ENCODE data around the gene STRIP1. TPM values are rescaled to one million over a fixed set of nuclear protein-coding genes. Genes with fewer than 3 reads are reported as not detected.

Gene STRIP1
- total RNA-seq, 1 donor from 2014 or later = 44.5 TPM

- Histone ChIP-seq H3K4me3 (ENCODE audit: low read depth, low read length) (no peak overlapping the region), H3K27me3 (ENCODE audit: control insufficient read depth, insufficient read depth, low read length) (no peaks in the 10 kb centered on the region), H3K36me3 (ENCODE audit: control insufficient read depth, insufficient read depth, low read length) (no peaks in the 10 kb centered on the region)
- no peak for FAIRE-seq
- DNase-seq (ENCODE audit: low read depth) = no peak
- no peak for TF ChIP-seq CTCF (IDR thresholded peaks at IDR 0.05; ENCODE audit: insufficient read depth, low read length, severe bottlenecking)
Observed at GRCh38 chr1:110032327-110032726, 2.1 kb upstream of the STRIP1 start.

GRCh38 chr1:110033421-110033820 lies 1.0 kb upstream of the STRIP1 start:
- DNase-seq (ENCODE audit: low read depth) = no peak
- Histone ChIP-seq H3K4me3 (ENCODE audit: low read depth, low read length) (no peak overlapping the region), H3K27me3 (ENCODE audit: control insufficient read depth, insufficient read depth, low read length) (no peaks in the 10 kb centered on the region), H3K36me3 (ENCODE audit: control insufficient read depth, insufficient read depth, low read length) (peaks cover 4% of the 10 kb centered on the region)
- FAIRE-seq = no peak
- TF ChIP-seq CTCF (IDR thresholded peaks at IDR 0.05; ENCODE audit: insufficient read depth, low read length, severe bottlenecking) = no peak

GRCh38 chr1:110034040-110034450 lies 379 bp upstream of the STRIP1 start:
- H3K36me3 ChIP-seq (ENCODE audit: control insufficient read depth, insufficient read depth, low read length) = peaks cover 6% of the 10 kb centered on the region
- TF ChIP-seq CTCF (IDR thresholded peaks at IDR 0.05; ENCODE audit: insufficient read depth, low read length, severe bottlenecking) = no peak
- FAIRE-seq (no peak), DNase-seq (ENCODE audit: low read depth) (no peak)
- H3K27me3 ChIP-seq (ENCODE audit: control insufficient read depth, insufficient read depth, low read length) = no peaks in the 10 kb centered on the region
- peak overlapping the region; percentile 84 for H3K4me3 ChIP-seq (ENCODE audit: low read depth, low read length)

- FAIRE-seq (no peak), DNase-seq (ENCODE audit: low read depth) (peak; percentile 35)
- Histone ChIP-seq H3K4me3 (ENCODE audit: low read depth, low read length) (peak overlapping the region; percentile 84), H3K27me3 (ENCODE audit: control insufficient read depth, insufficient read depth, low read length) (no peaks in the 10 kb centered on the region), H3K36me3 (ENCODE audit: control insufficient read depth, insufficient read depth, low read length) (peaks cover 13% of the 10 kb centered on the region)
- TF ChIP-seq CTCF (IDR thresholded peaks at IDR 0.05; ENCODE audit: insufficient read depth, low read length, severe bottlenecking) = no peak
Observed at GRCh38 chr1:110035236-110035752, 870 bp downstream of the STRIP1 start.

- DNase-seq (ENCODE audit: low read depth) = no peak
- no peak for FAIRE-seq
- Histone ChIP-seq H3K27me3 (ENCODE audit: control insufficient read depth, insufficient read depth, low read length) (no peaks in the 10 kb centered on the region), H3K4me3 (ENCODE audit: low read depth, low read length) (no peak overlapping the region), H3K36me3 (ENCODE audit: control insufficient read depth, insufficient read depth, low read length) (peaks cover 33% of the 10 kb centered on the region)
- no peak for TF ChIP-seq CTCF (IDR thresholded peaks at IDR 0.05; ENCODE audit: insufficient read depth, low read length, severe bottlenecking)
Observed at GRCh38 chr1:110038271-110038670, 3.8 kb downstream of the STRIP1 start.

GRCh38 chr1:110039641-110040040 lies 5.2 kb downstream of the STRIP1 start:
- no peak overlapping the region for H3K4me3 ChIP-seq (ENCODE audit: low read depth, low read length)
- peaks cover 42% of the 10 kb centered on the region for H3K36me3 ChIP-seq (ENCODE audit: control insufficient read depth, insufficient read depth, low read length)
- no peaks in the 10 kb centered on the region for H3K27me3 ChIP-seq (ENCODE audit: control insufficient read depth, insufficient read depth, low read length)
- FAIRE-seq = no peak
- TF ChIP-seq CTCF (IDR thresholded peaks at IDR 0.05; ENCODE audit: insufficient read depth, low read length, severe bottlenecking) = no peak
- no peak for DNase-seq (ENCODE audit: low read depth)

All from bronchial epithelial cell (primary cell).